Measurements from ENCODE around the gene LLGL2.
"Not testable (repeated sequence)": the region's sequence is repeated elsewhere in the genome, so short reads cannot be mapped to it uniquely, and the experiment has no call there.

LLGL2 gene

DNA sequence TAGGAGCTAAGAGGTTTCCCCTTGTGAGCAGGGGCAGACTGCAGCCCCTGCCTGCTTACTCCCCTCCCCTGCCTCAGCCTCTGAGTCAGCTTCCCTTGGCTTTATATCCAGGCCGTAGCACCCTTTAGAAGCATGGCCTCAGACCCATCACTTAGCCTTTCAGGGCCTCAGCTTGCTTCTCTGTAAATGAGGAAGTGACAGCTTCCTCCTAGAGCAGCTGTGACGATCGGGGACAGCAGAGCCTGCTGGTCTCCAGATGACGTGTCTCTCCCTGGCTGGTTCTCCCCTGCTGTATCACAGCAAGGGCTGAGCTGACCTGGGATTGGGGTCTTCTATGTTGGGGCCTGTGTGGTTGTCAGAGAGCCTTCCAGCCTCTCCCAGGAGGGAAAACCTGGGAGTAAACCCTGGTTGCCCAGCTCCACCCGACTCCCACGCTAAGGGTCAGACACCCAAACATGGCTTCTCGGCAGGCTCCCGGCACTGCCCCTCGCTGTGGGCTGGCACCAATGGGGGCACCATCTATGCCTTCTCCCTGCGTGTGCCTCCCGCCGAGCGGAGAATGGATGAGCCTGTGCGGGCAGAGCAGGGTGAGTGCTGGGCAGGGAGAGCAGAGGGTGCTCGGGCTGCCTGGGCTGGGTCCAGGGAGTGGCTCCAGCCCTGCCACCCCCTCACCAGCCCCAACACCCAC lies 45.8 kb downstream of the LLGL2 start:
- DNase-seq, result peak; percentile 94

DNA sequence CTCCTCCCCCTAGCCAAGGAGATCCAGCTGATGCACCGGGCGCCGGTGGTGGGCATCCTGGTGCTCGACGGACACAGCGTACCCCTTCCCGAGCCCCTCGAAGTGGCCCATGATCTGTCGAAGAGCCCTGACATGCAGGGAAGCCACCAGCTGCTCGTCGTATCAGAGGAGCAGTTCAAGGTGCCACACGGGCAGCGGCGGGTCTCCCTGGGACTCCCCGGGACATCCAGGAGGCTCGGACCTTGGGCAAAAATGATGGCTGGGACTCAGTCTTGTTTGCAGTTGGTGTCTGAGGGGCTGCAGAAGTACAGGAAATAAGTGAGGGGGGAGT lies 46.4 kb downstream of the LLGL2 start:
- no peak for DNase-seq

DNA sequence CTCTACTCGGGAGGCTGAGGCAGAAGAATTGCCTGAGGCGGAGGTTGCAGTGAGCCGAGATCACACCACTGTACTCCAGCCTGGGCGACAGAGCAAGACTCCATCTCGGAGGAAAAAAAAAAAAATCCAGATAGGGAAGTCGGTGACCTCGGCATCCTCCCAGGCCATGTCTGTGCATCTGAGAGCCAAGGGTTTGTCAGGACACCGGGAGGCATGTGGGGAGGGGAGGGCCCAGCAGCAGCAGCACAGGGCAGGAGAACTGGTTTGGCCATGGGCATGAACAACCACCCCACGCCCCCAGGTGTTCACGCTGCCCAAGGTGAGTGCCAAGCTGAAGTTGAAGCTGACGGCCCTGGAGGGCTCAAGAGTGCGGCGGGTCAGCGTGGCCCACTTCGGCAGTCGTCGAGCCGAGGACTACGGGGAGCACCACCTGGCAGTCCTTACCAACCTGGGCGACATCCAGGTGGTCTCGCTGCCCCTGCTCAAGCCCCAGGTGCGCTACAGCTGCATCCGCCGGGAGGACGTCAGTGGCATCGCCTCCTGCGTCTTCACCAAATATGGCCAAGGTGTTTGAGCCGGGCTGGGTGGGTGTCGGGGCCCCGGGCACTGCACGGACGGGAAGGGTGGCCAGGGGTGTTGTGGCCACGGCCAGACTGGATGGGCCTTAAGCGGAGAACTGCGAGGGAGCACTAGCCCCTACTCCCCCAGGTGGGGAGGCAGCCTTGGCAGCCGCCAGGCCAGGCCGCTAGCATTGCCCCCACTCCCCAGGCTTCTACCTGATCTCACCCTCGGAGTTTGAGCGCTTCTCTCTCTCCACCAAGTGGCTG lies 47.4 kb downstream of the LLGL2 start:
- no peak for DNase-seq

DNA sequence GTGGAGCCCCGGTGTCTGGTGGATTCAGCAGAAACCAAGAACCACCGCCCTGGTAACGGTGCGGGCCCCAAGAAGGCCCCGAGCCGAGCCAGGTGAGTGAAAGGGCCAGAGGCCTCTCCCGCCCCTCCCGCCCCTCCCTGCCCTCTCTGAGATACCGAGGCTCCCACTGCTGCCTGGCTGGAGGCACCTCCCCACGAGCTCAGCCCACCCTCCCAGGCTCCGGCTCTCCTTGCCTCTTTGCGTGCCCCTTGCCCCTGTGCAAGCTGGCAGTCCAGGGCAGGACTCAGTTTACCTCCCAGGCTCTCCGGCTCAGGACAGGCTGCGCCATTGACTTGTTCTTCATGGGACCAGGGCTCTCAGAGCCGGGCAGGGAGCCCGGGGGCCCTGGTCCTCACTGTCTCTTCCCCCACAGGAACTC lies 48.1 kb downstream of the LLGL2 start:
- no peak for DNase-seq

DNA sequence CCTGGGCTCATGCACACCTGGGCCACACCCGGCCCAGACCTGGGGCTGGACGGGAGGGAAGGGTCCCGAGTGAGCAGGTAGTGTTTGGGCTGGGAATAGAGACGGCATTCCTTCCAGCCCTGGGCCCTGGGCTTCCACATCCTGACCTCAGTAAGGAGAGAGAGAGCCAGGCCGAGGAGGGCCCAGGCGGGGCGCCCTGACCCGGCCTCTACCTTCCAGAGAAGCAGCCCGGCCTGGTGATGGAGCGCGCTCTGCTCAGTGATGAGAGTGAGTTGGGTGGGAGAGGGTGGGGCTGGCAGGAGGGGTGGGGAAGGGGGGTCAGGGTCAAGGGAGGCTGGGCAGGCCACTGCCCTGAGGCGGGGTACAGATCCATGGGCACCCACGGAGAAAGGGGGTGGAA lies 48.5 kb downstream of the LLGL2 start:
- no peak for DNase-seq

DNA sequence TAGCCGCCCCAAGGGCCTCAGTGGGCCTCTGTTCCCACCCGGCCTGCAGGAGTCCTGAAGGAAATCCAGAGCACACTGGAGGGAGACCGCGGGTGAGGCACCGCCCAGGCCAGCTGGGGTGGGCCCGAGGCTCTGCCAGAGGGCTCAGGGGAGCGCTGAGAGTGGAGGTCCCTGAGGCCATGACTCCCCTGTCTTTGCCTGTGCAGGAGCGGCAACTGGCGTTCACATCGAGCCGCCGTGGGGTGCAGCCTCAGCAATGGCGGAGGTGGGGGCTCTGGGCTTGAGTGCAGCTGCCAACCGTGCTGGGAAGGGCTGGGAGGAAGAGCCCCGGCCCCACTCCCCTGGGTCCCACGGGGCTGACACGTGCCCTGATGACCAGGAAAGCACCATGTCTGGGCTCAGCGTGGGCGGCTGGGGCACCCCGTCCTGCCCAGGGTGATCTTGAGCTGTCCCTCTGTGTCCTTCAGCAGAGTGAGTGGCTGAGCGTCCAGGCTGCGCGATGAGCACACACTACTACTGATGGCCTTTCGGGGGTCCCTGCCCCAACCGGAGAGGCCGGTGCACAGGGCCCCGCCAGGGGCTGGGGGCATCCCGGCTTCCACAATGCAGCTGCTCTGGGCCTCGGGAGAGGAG lies 49.0 kb downstream of the LLGL2 start:
- DNase-seq, result no peak

DNA sequence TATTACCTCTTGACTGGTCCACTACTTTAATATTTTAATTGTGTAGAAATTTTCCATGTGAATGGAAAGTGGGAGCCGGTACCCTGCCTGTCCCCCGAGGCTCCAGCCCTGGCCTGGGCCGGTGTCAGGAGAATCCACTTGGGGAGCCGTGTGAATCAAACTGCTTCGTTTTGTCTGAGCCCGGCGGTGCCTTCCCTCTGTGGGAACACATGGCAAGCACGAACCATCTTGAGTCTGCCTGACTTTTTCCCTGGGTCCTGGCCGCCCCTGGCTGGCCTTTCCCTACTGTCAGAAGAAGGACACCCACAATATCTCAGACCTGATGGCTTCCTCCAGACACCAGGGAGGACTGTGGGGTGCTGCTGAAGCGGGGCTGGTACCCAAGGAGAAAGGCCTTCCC lies 49.7 kb downstream of the LLGL2 start:
- no peak for DNase-seq

DNA sequence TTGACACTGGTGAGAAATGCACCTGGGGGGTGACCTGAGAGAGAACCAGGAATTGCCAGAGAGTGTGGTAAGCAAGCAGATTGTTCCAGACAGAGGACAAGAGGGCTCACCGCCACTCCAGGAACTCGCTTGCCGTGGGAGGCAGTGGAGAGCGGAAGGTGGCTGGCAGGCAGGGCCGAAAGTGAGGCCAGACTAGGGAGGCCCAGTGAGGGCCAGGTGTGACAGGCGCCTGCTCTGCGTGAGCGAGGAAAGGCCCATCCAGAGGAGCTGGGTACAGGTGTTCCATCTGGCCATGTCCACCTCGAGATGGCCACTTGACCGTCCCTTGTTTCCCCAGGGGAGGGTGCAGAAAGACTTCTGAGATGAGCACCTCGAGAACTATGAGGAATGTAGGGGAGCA lies 50.2 kb downstream of the LLGL2 start:
- no peak for DNase-seq

DNA sequence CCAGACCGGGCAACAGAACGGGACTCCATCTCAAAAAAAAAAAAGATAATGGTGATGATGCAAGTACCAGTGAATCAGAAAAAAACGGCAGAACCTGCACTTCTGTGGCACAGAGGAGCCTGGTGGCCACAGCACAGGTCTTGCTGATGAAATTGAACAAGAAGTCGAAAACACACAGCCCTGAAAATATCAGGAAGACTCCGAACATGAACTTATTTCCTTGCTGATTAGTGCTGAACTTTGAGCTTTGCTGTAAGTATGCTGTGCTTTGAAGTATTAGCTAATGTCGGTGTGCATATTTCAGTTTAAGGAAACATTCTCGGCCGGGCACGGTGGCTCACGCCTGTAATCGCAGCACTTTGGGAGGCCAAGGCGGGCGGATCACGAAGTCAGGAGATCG lies 51.2 kb downstream of the LLGL2 start:
- DNase-seq, result no peak

DNA sequence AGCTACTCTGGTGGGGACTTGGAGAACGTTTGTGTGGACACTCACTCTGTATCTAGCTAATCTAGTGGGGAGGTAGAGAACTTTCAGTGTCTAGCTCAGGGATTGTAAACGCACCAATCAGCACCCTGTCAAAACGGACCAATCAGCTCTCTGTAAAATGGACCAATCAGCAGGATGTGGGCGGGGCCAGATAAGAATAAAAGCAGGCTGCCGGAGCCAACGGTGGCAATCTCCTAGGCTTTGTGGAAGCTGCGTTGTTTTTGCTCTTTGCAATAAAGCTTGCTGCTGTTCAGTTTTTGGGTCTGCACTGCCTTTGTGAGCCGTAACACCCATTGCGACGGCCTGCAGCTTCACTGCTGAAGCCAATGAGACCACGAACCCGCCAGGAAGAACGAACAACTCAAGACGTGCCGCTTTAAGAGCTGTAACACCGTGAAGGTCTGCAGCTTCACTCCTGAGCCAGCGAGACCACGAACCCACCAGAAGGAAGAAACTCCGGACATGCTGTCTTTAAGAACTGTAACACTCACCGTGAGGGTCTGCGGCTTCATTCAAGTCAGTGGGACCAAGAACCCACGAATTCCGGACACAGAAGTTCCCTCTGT lies 55.7 kb downstream of the LLGL2 start:
- peak; percentile 10 for DNase-seq

DNA sequence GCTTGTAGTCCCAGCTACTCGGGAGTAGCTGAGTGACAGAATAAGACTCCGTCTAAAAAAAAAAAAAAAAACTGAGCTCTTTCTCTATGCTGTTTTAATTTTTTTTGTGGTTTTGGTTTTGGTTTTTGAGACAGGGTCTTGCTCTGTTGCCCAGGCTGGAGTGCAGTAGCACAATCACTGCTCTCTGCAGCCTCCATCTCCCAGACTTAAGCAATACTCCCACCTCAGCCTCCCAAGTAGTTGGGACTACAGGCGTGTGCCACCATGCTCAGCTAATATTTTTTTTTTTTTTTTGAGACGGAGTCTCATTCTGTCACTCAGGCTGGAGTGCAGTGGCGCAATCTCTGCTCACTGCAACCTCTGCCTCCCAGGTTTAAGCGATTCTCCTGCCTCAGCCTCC lies 57.7 kb downstream of the LLGL2 start:
- DNase-seq, result not testable (repeated sequence)

DNA sequence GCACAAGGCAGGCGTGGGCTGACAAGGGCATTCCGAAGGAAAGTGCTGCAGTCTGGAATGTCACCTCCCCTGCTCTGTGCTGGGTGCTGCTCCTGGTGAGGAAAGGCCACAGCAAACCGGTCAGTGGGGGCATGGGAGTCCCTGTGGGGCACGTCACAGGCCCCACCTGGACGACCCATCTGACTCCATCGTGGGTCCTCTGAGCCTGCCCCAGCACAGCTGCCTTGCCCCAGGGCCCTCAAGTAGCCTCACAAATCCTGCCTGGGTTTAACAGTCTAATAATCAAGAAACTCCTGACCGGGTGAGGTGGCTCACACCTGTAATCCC lies 59.3 kb downstream of the LLGL2 start:
- DNase-seq, result no peak

DNA sequence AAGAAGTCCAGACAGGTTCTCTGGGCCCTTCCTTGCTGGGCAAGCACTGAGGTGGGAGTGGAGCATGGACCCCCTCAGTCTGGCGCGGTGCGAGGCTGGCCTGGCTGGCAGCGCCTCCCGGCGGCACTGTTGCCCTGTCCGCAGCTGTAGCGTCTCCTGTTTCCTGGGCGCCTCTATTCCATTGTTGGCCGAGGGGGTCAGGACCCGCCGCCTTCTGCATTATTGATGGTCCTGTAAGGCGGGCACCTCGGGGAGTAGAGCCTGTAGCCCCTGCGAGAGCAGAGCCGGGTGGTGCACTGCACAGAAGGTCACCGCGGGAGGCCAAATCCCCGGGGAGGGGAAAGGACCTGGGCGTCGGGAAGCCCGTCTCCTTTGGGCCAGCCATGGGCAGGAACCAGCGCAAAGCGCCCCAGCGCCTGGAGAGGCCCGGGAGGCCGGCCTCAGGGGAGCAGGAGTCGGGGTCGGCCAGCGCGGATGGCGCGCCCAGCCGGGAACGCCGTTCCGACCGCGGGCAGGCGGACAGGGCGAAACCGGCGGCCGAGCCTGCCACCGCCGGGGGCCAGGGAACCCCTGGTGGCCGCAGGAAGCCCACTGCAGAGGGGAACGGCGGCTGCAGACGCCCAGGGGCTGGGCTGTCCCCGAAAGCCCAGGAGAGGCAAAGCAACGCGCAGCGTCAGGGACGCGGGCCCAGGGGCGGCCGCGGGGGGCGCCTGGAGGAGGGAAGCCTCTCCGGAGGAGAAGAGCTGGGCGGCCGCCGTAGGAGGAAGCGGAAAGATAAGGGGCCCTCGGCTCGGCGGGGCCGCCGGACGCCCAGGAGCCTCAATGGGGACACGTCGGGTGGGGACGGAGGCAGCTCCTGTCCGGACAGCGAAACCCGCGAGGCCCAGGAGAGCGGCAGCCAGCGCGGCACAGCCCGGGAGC lies 62.4 kb downstream of the LLGL2 start, which contains the start of gene MYO15B:
MYO15B (plus strand) TSS at position 126 of the 921 bp plus-strand sequence; CDS start at position 384, 258 bp downstream.
- DNase-seq, result peak; percentile 65

DNA sequence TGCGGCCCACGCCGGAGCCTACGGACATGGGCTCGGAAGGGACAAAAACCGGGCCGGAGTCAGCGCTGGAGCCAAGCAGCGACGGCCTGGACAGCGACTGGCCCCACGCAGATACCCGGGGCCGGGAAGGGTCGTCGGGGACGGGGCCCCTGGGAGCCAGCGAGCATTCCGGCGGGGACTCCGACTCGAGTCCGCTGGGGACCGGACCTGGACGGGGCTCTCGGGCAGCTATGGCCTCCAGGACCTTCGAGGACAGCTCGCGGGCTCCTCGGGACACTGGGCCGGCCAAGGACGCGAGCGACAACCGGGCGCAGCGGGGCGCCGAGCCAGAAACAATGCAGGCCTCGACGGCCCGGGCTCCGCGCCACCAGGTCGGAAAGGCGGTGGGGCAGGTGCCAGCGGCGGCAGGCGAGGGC lies 63.1 kb downstream of the LLGL2 start:
- no peak for DNase-seq

DNA sequence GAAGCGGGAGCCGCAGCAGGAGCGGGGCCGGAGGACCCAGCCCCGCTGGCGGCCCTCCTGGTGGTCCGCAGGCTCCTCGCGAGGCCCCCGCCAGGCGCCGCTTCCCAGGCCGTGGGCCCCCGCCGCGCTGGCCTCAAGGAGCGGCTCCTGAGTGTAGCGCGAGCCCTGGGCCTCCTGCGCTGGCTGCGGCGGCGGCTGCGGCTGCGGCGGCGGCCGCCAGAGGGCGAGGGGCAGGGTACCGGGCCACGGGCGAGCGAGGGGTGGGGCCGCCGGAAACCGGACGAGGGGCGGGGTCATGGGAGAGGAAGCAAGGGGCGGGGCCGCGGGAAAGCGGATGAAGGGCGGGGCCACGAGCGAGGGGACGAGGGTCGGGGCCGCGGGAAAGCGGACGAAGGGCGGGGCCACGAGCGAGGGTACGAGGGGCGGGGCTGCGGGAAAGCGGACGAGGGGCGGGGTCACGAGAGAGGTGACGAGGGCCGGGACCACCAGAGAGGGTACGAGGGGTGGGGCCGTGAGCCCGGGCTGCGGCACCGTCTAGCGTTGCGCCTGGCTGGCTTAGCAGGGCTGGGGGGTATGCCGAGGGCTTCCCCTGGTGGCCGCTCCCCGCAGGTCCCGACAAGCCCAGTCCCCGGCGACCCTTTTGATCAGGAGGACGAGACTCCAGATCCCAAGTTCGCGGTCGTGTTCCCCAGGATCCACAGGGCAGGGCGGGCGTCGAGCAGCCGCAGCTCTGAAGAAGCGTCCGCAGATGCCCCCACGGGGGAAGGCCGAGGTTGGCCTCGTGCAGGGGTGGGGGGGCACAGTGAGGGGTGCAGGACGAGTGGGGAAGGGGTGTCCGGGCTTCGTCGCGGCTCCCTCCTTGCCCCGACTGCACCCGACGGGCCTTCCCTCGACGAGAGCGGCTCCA lies 63.8 kb downstream of the LLGL2 start:
- peak; percentile 90 for DNase-seq

DNA sequence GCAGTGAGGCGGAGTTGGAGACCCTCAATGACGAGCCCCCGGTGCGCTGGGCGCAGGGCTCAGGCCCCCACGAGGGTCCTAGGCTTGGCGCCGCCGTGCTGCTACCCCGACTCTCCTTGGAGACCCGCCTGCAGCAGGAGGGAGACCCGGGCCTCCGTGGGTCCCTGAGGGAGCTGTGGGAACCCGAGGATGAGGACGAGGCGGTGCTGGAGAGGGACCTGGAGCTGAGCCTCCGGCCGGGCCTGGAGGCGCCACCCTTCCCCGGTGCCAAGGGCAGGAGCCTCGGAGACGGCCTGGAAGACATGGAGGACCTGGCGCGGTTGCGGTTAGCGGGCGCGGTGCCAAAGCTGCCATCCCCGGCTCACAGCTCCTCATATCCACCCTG lies 64.4 kb downstream of the LLGL2 start:
- DNase-seq, result no peak

DNA sequence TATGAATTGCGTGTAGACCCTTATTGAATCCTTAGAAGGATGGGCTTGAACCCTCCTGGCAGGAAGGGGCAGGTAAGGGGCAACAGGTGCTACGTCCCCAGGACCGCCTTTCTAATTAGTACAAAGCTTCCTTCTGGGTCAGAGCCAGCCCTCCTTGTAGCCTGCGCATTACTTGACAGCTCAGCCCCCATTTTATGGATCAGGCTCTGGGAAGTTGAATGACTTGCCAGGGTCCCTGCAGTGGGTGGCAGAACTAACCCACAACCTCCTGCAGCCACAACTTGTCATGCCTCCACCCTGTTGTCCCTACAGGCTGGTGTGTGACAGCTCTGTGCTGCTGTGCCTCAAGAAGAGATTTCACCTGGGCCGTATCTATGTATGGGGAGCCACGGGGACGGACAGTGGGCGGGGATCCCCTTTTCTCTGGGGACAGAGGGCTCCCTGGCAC lies 64.8 kb downstream of the LLGL2 start:
- DNase-seq, result no peak

DNA sequence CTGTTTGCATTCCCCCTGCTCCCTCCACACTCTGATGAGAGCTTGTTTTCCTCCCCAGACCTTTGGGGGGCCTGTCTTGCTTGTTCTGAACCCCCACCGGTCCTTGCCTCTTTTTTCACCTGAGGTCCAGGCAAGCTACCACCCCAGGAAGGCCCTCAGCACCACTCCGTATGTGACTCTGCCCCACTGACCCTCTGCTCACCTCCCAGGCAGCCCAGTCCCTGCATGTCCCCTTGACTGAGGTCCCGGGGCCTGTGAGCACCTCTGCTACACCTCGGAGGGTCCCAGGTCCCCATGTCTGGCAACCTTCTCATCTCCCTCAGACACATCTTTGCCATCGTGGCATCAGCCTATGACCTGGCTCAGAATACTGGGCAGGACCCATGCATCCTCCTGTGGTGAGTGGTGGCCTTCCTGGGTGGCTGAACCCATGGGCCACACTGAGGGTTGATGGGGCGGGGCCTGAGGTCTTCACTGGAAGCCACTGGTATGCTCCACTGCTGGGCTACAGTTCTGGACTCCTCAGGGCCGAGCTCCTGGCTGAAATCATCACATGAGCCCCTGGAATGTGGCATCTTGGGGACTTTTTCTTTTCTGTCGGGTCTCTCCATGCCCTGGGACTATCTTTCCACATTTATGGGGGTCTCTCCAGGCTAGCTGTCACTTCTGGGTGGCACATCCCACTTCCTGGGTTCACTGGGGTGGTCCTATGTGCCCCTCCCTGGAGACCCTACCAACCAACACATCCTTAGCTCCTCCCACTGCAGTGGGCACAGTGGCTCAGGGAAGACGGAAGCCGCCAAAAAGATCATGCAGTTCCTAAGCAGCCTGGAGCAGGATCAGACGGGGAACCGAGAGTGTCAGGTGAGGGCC lies 65.6 kb downstream of the LLGL2 start:
- no peak for DNase-seq

DNA sequence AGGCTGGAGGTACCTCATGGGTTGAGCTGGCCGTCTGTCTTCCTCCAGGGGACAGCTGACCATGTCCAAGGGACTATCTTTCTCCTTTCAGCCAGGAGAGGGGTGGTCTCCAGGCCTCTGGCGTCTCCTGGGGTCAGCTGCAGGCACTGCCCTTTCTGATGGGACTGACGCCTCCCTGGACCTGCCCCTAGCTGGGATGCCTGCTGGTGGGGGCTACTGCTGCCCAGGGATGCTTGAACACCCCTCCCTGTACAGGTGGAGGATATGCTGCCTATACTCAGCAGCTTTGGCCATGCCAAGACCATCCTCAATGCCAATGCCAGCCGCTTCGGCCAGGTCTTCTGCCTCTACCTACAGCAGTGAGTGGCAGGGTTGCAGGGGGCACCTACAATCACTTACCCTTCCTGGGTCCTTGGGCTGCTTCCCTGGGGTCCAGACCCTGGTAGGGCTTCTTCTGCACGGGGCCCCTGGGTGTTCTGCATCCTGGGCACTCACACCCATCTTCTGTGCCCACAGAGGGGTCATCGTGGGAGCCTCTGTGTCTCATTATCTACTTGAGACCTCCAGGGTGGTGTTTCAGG lies 66.3 kb downstream of the LLGL2 start:
- no peak for DNase-seq

All from inflammatory macrophage treated with lipopolysaccharide for 4 hours (primary cell).